Calu3 (cell line): ENCODE data around the gene CD99L2. TPM values are rescaled to one million over a fixed set of nuclear protein-coding genes. Genes with fewer than 3 reads are reported as not detected.

Experiments
- BruUV-seq: library from RNA; stranded (reverse); fragments of 400-500 nt; replicated peaks from 2 replicates; lab custom pipeline; 2021; lab: Mats Ljungman, UMichigan
- CTCF ChIA-PET: fragments of 300-600 bp; sonication (Branson Sonifier 250); formaldehyde crosslinking; loops from one replicate; lab custom pipeline; 2022; ENCODE audit warnings: antibody characterized with exemption; lab: Charles Lee
- DNase-seq: peaks from one replicate; pipeline ENCODE4 v3.0.0; 2022
- H3K27ac Mint-ChIP-seq: one replicate; pipeline ENCODE4 v1.8.0; 2022; ENCODE audit warnings: mixed read lengths; ENCODE audit not compliant: unreplicated experiment
- H3K27me3 Mint-ChIP-seq: one replicate; pipeline ENCODE4 v1.8.0; 2022; ENCODE audit warnings: mixed read lengths; ENCODE audit not compliant: unreplicated experiment
- H3K36me3 Mint-ChIP-seq: one replicate; pipeline ENCODE4 v1.8.0; 2022; ENCODE audit warnings: mild to moderate bottlenecking, moderate library complexity, mixed read lengths; ENCODE audit not compliant: insufficient read depth, unreplicated experiment
- H3K4me1 Mint-ChIP-seq: one replicate; pipeline ENCODE4 v1.8.0; 2022; ENCODE audit warnings: mild to moderate bottlenecking, low read depth, mixed read lengths; ENCODE audit not compliant: unreplicated experiment
- H3K4me3 Mint-ChIP-seq: one replicate; pipeline ENCODE4 v1.8.0; 2022; ENCODE audit warnings: mild to moderate bottlenecking, low read depth, moderate library complexity, mixed read lengths; ENCODE audit not compliant: unreplicated experiment
- H3K9me3 Mint-ChIP-seq: one replicate; pipeline ENCODE4 v1.8.0; 2022; ENCODE audit warnings: low read depth, mixed read lengths; ENCODE audit not compliant: unreplicated experiment
- CTCF ChIP-seq: fragments of 200-600 bp; IDR thresholded peaks from one replicate; pipeline ENCODE4 v1.8.0; 2022; ENCODE audit warnings: antibody characterized with exemption; ENCODE audit not compliant: unreplicated experiment
- intact Hi-C: fragments of 100-400 bp; cut with micrococcal nuclease; formaldehyde crosslinking; loops from one replicate; pipeline ENCODE4 v1.10.0; 2022; ENCODE audit not compliant: unreplicated experiment
- total RNA-seq: library from RNA; stranded (reverse); gene quantifications from 2 replicates; pipeline ENCODE4 v1.2.3, GENCODE V29; 2022

Gene CD99L2
- total RNA-seq, 1 experiment from 2014 or later: 21.1 TPM

DNA sequence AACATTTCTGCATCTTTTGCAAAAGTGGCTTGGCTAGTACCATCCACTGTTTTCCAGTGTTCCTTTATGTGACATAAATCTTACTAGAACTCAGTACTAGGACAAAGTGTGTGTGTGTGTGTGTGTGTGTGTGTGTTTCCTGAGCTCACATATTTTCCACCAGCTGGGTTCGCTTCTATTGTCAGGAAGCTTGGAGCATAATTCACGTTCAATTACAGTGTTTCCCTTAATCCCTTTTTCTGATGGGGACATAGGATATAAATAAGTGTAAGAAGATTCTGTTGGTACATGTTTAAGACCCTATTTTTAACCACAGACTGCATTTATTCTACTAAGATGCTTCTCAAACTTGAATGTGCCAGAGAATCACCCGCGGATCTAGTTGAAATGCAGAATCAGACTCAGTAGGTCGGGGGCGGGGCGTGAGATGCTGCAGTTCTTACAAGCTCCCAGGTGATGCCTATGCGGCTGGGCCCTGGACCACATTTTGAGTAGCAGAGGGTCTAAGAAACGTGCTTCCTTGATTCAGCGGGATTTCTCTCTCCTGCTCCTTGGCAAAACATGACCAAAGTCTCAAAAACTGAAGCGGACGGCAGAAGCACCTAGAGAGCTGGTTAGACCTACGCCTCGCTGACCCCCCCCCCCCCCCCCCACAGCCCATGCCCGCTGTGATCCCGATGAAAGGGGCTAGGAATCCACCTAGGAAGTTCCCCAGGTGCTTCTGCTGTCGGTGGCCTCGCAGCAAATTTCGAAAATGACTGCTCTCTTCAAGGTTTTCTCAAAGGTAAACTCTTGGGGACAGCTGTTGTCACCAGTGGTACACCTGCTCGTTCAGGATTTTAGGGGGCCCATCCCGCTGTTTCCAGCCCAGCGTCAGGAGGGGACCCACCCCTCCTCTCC lies 797 bp downstream of the CD99L2 start:
- H3K36me3 Mint-ChIP-seq: peaks cover 19% of the 10 kb centered on the region
- CTCF ChIA-PET: interaction anchor here (0.7 kb wide), 1 partner anchor 87 kb away, joined by 3 read pairs; no protein-coding TSS in a partner anchor
- TSS peak; percentile 72 for BruUV-seq
- peaks cover 1% of the 10 kb centered on the region for H3K27me3 Mint-ChIP-seq
- intact Hi-C loops: loop anchor here (5.0 kb wide), 1 partner anchor 85 kb away; the partner anchor contains the start of gene HMGB3
- H3K9me3 Mint-ChIP-seq: no peaks in the 10 kb centered on the region
- no peak for TF ChIP-seq CTCF
- peak; percentile 24 for DNase-seq
- H3K4me3 Mint-ChIP-seq: peak overlapping the region; percentile 70
- no peak overlapping the region for H3K27ac Mint-ChIP-seq
- peaks cover 8% of the 10 kb centered on the region for H3K4me1 Mint-ChIP-seq

GRCh38 chrX:150896632-150897031 lies 1.8 kb downstream of the CD99L2 start:
- H3K4me3 Mint-ChIP-seq: no peak overlapping the region
- CTCF ChIA-PET: no interaction called here
- no TSS peak for BruUV-seq

GRCh38 chrX:150893936-150894335 lies 4.5 kb downstream of the CD99L2 start:
- no peak for TF ChIP-seq CTCF
- no peak overlapping the region for H3K4me3 Mint-ChIP-seq
- H3K4me1 Mint-ChIP-seq: peaks cover 8% of the 10 kb centered on the region
- DNase-seq: no peak
- intact Hi-C loops: no loop called here
- CTCF ChIA-PET: no interaction called here
- peaks cover 10% of the 10 kb centered on the region for H3K36me3 Mint-ChIP-seq
- no TSS peak for BruUV-seq
- H3K9me3 Mint-ChIP-seq: no peaks in the 10 kb centered on the region
- H3K27me3 Mint-ChIP-seq: no peaks in the 10 kb centered on the region
- H3K27ac Mint-ChIP-seq: no peak overlapping the region

More at GRCh38 chrX:150896632-150897031, 1.8 kb downstream of the CD99L2 start:
- no peaks in the 10 kb centered on the region for H3K27me3 Mint-ChIP-seq
- H3K27ac Mint-ChIP-seq: no peak overlapping the region
- DNase-seq: no peak
- H3K36me3 Mint-ChIP-seq: peaks cover 19% of the 10 kb centered on the region
- peaks cover 8% of the 10 kb centered on the region for H3K4me1 Mint-ChIP-seq
- H3K9me3 Mint-ChIP-seq: no peaks in the 10 kb centered on the region
- TF ChIP-seq CTCF: no peak
- intact Hi-C loops: loop anchor here (5.0 kb wide), 1 partner anchor 86 kb away; the partner anchor contains the start of gene HMGB3

GRCh38 chrX:150889131-150889530 lies 9.3 kb downstream of the CD99L2 start:
- Mint-ChIP-seq H3K9me3 (no peaks in the 10 kb centered on the region), H3K27ac (no peak overlapping the region), H3K4me3 (no peak overlapping the region), H3K36me3 (no peaks in the 10 kb centered on the region), H3K27me3 (no peaks in the 10 kb centered on the region), H3K4me1 (no peaks in the 10 kb centered on the region)
- no peak for DNase-seq
- BruUV-seq: no TSS peak
- no peak for TF ChIP-seq CTCF
- intact Hi-C loops: no loop called here
- CTCF ChIA-PET: no interaction called here
